Central memory CD4-positive, alpha-beta T cell (primary cell): ENCODE results near the gene DDX19B.
"Not testable (repeated sequence)": the region's sequence is repeated elsewhere in the genome, so short reads cannot be mapped to it uniquely, and the experiment has no call there.

Experiments used
- DNase-seq: peaks from one replicate; pipeline ENCODE4 v3.0.0; 2022
- total RNA-seq, 3 experiments: gene quantifications; one replicate each; lab custom pipeline; 2026; lab: John Stamatoyannopoulos, UW

Gene DDX19B
- total RNA-seq: 11.7 to 17.3 (median 16.2) reads per million in 3 experiments

DNA sequence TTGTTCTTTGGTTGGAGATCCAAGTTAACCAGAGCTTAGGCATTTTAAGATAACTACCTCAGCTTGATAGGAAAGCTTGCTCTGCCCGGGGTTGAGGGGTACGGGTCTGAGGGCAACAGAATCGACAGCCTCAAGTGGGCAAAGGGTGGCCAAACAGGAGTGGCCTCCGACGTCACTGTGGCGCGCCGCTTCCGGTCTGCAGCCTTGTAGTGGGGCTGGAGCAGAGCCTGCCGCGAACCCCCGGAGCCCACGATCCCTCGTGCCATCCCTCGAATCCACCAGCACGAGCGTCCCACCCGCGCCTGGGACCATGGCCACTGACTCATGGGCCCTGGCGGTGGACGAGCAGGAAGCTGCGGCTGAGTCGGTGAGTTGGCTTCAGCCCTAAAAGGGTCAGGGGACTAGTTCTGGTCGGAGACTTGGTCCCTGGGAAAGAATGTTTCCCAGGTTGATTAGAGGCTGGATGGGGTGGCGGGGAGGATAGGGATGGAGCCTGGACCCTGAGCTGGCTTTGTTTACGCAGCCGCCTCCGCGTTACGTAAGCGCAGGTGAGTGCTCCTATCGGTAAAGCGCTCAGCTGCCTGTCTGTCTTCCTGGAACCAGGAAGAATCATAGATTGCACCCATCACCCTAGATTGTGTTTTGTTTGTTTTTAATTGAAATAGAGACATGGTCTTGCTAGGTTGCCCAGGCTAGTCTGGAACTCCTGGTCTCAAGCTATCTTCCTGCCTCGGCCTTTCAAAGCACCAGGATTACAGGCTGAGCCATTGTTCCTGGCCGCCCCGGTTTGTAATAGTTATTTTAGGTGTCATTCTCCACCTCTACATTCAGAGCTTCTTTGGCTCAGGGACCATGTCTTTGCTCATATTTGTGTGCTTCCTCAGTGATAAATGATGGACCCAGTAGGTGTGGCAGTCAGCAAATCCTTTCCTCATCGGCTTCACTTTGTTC is at the start of gene DDX19B:
Gene DDX19B, plus strand, starts transcription at position 199 of the 951 bp plus-strand sequence. Its CDS starts 112 bp downstream, at position 311.
- DNase-seq: peak; percentile 47

DNA sequence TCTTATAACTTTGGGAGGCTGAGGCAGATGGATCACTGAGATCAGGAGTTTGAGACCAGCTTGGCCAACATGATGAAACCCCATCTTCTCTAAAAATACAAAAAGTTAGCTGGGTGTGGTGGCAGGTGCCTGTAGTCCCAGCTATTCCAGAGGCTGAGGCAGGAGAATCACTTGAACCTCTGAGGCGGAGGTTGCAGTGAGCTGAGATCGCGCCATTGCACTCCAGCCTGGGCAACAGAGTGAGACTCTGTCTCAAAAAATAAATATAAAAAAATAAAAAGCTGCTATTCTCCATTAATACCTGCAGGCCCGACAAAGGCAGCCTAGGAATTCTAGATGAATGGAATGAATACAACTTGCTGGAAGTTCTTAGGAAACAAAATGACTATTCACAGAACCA is 49.3 kb upstream of the DDX19B start:
- not testable (repeated sequence) for DNase-seq

GRCh38 chr16:70250748-70251628 is 48.0 kb upstream of the DDX19B start:
- DNase-seq: no peak

- peak; percentile 93 for DNase-seq
Observed at GRCh38 chr16:70251629-70252354, 47.2 kb upstream of the DDX19B start, which contains the start of gene EXOSC6. TSS of gene EXOSC6 (minus strand) at chr16:70251940. CDS start at chr16:70251900, 40 bp downstream.

DNA sequence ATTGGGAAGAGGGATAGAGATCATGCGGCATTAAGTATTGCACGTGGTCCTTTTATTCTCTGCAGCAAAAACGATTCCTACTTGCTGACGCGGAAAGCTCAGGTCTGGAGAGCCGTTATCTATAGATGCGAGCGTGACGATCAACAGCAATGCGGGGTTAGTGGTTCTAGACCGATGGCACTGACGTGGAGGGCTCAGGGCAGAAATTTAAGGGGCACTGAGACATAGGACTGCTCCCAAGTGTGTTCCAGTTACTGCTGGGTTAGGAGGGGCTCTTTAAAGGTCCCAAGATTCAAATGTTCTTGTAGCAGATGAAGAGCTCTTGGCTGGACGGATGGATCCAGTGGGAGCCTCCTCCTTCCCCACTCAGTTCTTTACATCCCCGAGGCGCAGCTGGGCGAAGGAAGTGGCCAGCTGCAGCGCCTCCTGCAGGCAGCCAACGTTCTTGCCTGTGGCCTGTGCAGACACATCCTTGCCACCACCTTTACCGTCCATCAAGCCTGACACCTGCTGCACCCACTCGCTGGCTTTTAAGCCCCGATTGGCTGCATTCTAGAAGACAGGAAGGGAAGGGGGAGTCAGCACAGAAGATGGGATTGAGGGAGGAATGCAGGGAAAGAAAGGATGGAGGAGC is 46.5 kb upstream of the DDX19B start:
- DNase-seq: no peak

DNA sequence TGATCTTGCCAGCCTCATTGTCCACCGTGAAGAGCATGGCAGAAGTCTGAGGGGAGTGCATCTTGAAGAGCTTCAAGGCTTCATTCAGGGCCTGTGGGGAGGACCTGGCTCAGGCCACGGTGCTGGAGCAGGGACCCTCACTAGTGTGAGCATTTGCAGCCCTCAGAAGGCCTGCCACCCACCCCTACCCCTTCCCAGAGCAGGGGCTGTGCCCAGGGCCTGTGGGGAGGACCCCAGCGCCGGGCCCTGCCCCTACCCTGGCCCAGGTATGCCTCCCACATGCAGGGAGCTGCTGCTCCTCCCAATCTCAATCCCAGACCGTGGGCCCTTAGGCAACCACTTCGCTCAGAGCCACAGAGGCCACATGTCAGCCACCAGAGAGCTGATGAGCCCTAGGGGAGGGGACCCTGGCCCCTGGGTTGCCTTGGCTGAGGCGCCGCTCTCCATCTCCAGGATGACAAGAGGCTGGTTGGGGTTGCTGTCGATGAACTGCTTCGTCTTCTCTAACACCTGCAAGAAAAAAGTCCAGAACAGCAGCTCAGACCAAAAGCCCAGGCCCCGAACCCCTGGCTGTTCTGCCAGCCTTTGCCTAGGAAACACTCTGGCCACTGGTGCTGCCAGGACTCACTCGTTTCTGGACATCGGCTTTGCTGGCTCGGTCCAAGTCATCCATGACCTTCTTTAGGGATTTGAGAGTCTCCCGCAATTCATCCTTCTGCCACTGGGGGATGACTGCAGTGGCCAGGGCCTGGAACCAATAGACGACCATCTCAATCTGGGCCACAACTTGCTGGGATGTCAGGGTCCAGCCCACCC is 45.5 kb upstream of the DDX19B start:
- peak; percentile 14 for DNase-seq

DNA sequence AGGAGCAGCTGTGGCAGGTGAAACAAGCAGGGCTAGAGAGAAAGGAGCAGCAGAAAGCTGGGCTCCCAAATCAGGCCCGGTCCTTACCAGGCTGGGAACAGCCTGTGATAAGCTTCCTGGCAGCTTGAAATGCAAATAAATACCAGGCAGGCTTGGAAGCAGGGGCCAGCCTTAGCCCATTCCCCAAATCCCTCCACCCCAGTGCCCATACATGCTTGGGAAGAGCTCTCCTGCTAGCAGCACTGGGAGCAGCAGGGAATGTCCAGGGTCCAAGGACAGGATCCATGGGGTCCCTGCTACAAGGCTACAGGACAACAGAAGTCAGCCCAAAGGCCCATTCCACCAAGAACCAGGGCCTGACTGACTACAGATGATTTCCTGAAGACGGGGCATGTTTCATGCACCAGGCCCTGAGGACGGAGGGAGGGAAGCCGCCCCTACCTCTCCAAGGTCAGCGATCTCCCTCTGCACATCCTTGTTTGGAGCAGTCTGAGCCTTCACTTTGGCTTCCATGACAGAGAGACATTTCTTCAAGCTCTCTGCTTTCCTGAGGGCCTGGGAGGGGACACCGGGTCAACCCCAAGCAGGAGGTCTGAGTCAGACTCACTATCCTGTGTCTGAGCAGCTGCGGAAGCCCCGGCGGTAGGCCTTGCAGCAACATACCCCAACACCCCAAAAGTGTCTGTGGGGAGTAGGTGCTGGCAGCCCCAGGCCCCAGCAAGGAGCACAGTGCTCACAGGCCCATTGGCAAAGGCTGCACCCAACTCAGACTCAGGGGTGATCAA is 44.6 kb upstream of the DDX19B start:
- no peak for DNase-seq

DNA sequence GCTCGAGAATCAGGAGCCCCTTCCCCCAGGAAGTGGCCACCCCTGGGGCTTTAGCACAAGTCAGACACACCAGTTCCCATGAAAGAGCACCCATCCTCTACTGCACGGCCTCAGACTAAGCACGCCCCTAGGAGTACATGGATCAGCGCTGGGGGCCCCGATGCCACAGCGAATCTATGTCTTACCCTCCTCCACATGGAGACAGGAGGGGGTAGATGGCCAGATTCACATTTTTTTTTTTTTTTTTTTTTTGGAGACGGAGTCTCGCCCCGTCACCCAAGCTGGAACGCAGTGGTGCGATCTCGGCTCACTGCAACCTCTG is 44.1 kb upstream of the DDX19B start:
- no peak for DNase-seq

GRCh38 chr16:70255574-70255973 is 43.4 kb upstream of the DDX19B start:
- no peak for DNase-seq

DNA sequence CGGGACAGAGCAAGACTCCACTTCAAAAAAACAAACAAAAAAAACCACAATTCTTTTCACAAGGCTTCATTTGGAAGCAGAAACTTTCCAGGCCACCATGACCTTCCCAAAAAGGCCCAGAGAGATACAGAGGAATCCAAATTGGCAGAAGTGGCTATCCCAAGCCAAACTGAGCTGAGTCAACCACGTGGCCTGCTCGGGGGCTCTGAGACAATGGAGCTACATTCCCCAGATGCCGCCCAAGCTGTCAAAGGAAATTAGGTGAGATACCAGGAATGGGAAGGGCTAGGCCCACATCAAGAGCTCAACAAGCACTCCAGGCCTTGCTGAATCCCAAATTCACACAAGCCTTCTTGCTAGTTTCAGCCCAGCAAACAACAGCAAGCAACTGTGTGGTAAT is 41.6 kb upstream of the DDX19B start:
- no peak for DNase-seq

DNA sequence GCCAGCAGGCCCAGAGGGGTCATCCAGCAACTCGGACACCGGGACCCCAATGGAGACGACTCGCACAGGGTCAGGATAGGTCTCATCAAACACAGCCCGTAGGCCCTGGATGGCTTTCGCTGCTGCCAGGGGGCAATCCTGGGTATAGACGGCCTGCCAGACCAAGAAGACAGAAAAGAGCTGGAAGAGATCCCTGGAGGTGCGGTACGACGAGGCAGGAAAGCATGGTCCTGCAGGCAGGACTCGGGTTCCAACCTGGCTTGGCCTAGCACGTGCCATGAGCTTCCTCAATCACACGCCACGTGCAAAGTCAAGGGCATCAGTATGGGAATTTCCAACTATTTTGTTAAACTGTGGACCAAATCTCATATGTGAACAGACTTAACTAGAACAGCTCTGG is 40.9 kb upstream of the DDX19B start:
- DNase-seq: no peak

DNA sequence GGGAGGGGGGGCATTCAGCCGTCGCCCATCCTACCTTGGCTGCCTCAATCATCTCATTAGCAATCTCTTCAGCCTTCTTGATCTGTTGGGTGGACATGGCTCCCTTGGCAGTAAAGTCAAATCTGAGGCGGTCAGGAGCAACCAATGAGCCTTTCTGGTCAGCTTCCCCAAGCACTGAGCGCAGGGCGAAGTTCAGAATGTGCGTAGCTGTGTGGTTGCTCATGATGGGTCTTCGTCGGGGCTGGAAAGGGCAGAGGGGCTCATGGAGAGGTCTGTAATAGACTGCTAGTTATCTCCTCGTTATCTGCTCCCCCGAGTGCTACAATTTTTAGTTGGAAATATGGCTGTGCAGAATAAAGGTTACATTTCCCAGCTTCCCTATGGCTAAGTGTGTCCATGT is 40.0 kb upstream of the DDX19B start:
- no peak for DNase-seq

DNA sequence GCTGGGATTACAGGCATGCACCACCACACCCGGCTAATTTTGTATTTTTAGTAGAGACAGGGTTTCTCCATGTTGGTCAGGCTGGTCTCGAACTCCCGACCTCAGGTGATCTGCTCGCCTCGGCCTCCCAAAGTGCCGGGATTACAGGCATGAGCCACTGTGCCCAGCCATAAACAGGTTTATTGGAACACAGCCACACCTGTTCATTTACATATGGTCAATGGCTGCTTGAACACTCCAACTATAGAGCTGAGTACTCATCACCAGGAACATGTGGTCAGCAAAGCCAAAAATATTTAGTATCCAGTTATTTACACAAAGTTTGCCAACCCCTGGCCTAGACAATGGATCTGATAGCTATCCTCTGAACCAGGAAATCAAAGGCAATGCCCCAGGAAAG is 39.1 kb upstream of the DDX19B start:
- DNase-seq: not testable (repeated sequence)

DNA sequence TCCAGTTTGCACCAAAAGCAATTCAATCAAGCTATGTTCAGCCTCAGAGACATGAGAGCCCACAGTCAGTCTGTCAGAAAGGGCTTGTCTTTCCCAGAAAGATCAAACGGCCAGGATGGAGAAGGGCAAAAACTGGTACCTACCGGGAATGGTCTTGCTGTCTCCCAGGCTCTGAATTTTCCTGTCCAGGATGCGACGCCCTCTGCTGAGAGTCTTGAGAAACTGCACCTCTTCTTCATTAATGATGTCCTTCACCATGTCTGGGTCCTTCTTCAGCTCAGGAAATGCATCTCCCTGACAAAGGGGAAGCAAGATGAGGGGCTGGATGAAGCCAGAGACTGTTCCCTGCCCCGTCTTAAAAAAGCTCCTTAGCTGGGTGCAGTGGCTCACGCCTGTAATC is 31.5 kb upstream of the DDX19B start:
- DNase-seq: no peak

- DNase-seq: not testable (repeated sequence)
Observed at GRCh38 chr16:70267922-70268321, 31.1 kb upstream of the DDX19B start.

GRCh38 chr16:70269471-70269870 is 29.5 kb upstream of the DDX19B start:
- no peak for DNase-seq

DNA sequence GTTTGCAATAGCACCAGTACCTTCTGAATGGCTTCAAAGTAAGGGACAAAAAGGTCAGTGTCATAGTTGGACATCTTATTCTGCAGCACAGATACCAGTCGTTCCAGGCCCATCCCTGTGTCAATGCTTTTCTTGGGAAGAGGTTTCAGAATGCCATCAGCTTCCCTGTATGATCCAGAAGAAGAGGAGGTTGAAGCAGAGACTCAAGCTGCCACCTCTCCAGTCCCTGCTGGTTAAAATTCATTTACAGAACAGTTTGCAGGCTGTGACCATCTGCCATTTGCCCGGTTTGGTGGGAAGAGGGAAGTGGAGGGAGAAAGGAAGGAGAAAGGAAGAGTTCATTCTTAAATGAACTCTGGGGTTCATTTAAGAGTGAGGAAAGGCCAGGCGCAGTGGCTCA is 28.8 kb upstream of the DDX19B start:
- no peak for DNase-seq

DNA sequence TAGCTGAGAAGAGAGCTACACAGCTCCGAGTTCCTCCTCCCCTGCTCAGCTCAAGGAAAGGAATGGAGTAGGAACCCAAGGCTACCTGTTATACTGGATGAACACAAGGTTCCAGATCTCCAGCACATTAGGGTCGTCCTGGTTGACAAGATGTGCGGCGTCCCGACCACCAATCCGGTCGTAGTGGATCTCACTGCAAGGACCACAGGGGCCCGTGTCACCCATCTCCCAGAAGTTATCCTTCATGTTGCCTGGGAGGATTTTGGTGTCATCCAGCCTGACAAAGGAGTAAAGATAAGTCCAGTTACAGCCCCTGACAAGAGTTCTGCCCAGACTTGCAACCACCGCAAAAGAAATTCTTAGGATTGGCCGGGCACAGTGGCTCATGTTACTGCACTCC is 27.3 kb upstream of the DDX19B start:
- DNase-seq: no peak

- DNase-seq: no peak
Observed at GRCh38 chr16:70276392-70276791, 22.6 kb upstream of the DDX19B start.

DNA sequence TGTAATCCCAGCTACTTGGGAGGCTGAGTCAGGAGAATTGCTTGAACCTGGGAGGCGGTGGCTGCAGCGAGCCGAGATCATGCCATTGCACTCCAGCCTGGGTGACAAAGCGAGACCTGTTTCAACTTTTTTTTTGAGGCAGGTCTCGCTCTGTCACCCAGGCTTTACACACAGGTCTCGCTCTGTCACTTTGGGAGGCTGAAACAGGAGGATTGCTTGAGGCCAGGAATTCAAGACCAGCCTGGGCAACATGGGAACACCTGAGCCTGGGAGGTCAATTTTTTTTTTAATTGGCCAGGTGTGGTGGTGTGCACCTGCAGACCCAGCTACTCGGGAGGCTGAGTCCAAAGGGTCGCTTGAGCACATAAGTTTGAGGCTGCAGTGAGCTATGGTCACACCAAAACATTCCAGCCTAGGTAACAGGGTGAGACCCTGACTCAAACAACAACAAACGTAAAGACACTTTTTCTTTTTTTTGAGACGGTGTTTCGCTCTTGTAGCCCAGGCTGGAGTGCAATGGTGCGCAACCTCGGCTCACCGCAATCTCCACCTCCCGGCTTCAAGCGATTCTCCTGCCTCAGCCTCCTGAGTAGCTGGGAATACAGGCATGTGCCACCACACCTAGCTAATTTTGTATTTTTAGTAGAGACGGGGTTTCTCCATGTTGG is 11.5 kb upstream of the DDX19B start:
- DNase-seq: not testable (repeated sequence)
